ENCODE results near the gene ZNF680.
A peak's percentile ranks its signal among the peaks of the same experiment; 100 is the strongest.
"Not testable (repeated sequence)": the region's sequence is repeated elsewhere in the genome, so short reads cannot be mapped to it uniquely, and the experiment has no call there.

ZNF680 gene

DNA sequence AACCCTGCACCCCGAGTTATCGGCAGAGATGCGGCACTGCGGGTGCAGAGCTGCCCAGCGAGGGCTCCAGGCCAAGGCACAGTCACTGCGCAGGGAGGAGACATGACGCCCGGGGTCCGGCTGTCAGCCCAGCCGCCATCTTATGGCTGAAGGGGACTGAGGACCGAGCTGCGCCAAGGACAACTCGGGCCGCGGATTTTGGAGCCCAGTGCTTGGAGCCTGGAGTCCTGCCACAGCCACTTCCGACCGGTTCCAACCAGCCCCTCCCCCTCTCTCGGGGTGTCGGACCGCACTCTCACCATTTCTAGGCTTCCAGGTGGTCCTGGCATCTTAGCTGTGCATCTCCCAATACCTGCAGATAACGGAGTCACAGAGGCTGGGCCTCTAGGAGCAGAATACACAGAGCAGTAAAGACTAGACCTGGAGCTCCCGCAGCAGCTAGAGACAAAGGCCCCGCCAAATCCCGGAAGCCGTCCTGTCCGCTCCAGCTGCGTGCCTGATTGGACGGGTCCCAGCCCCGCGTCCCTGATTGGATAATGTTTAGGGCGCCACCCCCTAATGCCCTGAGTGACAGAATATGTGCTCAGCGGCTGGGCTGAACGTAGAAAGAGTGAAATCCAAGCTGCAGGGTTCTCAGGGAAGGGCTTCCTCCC lies at the start of gene ZNF680:
Gene ZNF680, minus strand, starts transcription at position 446 of the 653 bp plus-strand sequence. Its CDS starts 117 bp downstream, at position 329.
- peak; percentile 56 to 81 for DNase-seq (ENCODE audit: low read depth in 2 of 2, low spot score in 1 of 2)

DNA sequence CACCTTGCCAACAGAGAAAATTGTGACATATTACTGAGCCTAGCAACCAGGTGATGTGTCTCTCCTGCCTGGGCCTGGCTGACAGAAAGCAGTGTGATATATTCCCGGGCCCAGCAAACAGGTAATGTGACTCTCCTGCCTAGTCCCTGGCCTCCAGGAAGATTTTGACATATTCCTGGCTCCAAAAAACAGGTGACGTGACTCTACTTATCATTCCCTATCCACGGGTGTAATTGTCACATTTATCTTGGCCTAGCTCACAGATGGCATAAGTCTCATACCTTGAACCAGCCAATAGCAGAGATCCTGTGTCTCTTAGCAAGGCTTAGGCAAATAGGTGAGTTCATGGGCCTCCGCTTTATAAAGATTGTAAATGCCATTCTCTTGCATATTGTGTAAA lies 49.6 kb upstream of the ZNF680 start:
- no peak for DNase-seq (ENCODE audit: low read depth in 2 of 2, low spot score in 1 of 2)

DNA sequence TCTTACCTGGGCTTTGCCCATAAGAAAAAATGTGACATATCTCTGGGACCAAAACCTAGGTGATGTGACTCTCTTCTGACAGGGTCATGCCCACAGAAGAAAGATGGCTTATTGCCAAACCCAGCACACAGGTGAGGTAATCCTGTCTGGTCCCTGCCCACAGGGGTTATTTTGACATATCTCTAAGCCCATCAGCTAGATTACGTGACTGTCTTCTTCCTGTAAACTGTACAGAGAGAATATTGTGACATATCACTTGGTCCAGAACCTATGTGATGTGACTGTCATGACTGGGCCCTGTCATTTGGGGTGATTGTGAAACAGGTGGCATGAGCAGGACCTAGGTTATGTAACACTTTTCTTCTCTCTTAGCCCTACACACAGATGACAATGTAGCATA lies 48.8 kb upstream of the ZNF680 start:
- DNase-seq (ENCODE audit: low read depth in 2 of 2, low spot score in 1 of 2), result no peak

DNA sequence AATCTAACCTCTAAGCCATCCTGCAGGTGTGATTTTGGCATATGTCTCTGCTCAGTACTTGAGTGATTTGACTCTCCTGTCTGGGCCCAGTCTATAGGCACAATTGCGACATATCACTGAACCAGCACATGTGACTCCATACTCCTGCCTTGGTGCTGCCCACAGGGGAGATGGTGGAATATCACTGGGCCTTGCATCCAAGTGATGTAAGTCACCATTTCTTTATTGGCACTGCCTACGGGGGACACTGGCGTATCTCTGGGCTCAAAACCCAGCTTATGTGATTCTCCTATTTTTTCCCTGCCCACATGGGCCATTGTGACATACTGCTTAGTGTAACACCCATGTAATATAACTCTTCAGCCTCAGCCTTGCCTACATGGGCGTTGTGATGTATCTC lies 48.1 kb upstream of the ZNF680 start:
- DNase-seq (ENCODE audit: low read depth in 2 of 2, low spot score in 1 of 2), result no peak

DNA sequence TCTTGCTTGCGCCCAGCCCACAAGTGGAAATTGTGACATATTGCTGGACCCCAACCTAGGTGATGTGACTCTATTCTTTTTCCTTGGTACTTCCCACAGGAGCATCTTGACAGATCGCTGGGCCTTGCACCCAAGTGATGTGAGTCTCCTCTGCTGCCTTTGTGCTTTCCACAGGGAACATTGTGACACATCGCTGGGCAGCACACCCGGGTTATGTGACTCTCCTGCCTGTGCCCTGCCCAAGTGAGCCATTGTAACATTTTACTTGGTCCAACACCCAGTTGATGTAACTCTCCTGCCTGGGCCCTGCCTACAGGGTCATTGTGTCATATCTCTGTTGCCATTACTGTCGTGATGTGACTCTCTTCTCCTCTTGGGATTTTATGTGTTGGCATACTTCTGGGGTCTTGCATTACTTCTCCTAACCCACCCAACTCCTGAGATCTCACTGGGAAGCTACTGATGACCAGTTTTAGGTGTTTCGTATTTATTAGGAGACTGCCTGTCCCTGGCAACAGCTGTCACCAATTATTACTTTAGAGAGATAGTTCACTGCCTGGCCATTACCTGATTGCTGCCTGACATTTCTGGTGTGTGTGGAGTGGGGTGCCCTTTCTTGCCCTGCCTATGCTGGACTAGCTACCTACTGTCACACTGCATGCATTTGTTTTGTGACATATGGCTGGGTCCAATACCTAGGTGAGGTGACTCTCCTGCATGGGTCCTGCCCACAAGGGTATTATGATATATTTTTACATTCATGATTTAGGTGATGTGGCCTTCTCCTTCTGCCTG lies 45.4 kb upstream of the ZNF680 start:
- no peak for DNase-seq (ENCODE audit: low read depth in 2 of 2, low spot score in 1 of 2)

DNA sequence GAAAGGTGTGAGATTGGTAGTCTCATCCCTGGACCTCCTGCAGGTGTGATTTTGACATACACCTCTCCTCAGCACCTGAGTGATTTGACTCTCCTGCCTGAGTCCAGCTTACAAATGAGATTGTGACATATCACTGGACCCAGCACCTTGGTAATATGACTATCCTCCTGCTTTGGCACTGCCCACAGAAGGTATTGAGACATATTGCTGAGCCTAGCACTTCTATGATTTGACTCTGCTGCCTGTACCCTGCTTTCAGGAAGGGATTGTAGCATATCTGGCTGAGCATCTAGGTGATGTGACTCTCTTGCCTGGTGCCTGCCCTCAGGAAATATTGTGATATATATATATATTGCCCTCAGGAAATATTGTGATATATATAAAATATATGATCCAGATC lies 43.5 kb upstream of the ZNF680 start:
- no peak for DNase-seq (ENCODE audit: low read depth in 2 of 2, low spot score in 1 of 2)

DNA sequence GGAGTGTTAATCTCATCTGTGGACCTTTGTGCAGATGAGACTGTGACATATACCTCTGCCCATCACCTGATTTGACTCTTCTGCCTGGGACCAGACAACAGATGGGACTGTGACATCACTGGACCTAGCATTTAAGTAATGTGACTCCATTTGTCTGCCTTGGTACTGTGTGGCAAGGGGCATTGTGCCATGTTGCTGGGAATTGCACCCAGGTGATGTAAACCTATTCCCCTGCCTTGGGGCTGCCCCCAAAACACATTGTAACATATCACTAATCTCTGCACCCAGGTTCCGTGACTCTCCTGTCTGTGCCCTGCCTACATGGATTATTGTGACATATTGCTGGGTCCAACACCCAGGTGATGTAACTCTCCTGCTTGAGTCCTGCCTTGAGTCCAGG lies 40.4 kb upstream of the ZNF680 start:
- no peak for DNase-seq (ENCODE audit: low read depth in 2 of 2, low spot score in 1 of 2)

DNA sequence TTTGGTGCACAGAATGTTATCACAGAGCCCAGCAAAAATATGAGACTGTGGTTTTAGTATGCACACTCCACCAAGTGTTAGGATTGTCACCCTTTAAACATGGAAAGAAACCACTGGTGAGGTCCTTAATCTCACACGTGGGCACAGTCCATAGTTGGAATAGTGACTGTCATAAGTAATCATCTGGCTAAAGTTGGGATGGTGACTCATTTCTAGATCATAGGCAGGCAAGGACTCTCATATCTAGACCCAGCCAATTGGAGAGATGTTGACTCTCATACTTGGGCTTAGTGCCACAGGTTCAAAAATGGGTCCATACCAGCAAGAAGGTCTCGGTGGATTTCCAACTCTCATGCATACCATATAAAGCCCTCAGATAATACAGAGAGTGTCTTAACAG lies 39.6 kb upstream of the ZNF680 start:
- no peak for DNase-seq (ENCODE audit: low read depth in 2 of 2, low spot score in 1 of 2)

DNA sequence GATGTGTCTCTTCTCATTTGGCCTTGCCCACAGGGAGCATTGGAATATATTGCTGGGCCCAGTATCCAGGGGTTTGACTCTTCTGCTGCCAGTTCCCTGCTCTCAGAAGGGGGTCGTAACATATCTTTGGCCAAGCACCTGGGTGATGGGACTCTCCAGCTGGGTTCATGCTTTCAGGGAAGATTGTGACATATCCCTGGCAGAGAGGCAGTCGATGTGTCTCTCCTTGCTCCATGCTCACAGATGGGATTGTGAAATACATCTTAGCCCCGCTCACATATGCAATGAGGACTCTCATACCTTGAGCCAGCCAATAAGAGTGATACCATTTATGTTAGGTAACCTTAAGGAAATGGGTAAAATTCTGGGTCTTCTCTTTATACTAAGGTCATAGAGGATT lies 39.2 kb upstream of the ZNF680 start:
- DNase-seq (ENCODE audit: low read depth in 2 of 2, low spot score in 1 of 2), result no peak

DNA sequence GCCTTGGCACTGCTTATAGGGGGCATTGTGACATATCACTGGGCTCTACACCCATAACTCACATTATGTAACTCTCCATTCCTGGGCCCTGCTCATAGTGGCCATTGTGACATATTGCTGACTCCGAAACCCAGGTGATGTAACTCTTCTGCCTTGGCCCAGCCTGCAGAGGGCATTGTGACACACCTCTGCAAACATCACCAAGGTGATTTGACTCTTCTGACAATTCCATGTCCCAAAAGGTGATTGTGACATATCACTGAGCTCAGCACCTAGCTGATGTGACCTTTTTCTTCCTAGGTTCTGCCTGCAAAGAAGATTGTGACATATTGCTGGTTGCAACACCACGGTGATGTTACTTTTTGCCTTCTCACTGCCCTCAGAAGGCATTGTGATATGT lies 36.5 kb upstream of the ZNF680 start:
- DNase-seq (ENCODE audit: low read depth in 2 of 2, low spot score in 1 of 2), result no peak

DNA sequence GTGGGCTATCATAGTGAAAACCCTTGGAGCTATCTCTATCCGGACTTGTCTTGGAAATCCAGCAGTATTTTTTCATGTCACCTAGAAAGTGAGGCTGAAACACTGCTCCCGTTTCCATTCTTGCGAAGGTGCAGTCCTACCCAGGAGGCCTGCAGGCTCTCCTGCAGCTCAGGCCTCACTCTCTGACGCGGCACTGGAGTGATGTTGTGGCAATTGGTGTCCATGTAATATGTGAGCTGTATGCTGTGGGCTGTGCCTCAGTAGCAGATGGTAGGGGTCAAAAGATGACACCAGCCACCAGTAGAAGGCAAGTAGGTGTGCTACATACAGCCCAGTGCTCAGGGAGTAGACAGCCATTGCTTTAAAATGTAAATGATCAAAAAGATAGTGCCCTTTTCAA lies 28.1 kb upstream of the ZNF680 start:
- DNase-seq (ENCODE audit: low read depth in 2 of 2, low spot score in 1 of 2), result no peak

DNA sequence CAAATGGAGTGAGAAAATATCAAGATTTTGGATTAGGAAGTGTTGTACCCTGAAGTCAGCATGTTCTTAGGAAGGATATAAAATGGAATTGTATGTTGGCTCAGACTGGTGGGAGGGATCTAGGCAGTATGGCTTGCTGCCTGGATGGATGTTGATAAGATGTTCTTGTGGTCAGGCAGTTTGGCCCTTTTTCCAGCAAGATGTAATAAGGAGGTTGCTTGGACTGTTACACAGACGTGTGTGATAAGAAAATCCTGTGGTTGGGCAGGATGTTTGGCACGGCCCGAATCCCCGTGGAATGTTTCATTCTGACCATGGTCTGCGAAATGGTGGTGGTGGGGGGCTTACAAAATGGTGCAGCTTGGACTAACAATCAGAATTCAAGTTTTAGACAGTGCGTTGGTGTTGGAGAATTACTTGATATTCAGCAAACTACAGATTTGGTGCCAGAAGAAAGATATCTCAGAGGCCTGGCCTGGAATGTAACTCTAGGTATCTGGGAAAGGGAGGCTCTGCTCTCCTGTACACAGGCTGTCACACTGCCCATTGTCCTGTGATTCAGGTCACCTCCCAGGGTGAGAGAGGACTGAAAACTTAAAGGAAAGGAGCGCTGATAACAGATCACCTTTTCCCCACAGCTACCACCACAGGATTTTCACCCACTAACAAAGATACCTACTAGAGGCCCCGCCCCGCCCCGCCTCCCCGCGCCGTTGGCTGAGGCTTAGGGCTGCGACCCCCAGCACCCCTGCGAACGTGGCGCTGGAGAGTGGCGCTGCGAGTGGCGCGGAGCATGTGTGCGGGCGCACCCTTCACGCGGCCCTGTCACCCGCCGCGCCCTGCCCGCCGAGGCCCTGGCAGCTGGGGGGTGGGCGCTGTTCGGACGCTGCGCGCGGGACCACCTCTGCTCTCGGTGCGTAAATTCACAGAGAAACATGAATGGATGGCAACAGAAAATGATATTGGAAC lies 19.3 kb upstream of the ZNF680 start:
- no peak for DNase-seq (ENCODE audit: low read depth in 2 of 2, low spot score in 1 of 2)

DNA sequence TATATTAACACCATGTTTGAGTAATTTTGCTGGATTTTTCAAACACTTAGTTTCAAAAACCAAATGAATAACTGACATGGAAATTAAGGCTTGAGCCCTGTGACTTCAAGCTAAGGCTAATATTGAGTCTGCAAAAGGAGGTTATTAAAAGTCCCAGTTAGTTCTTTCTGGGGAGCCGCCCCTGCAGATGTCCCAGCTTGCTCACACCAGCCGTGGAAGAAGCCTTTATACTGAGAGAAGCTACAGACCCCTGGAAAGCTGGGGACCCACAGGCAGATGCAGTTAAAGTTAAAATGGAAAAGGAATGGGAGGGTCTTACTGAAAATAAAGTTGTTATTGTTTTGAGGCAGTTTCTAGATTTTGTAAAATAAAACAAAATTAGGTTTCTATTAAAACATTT lies 18.5 kb upstream of the ZNF680 start:
- no peak for DNase-seq (ENCODE audit: low read depth in 2 of 2, low spot score in 1 of 2)

DNA sequence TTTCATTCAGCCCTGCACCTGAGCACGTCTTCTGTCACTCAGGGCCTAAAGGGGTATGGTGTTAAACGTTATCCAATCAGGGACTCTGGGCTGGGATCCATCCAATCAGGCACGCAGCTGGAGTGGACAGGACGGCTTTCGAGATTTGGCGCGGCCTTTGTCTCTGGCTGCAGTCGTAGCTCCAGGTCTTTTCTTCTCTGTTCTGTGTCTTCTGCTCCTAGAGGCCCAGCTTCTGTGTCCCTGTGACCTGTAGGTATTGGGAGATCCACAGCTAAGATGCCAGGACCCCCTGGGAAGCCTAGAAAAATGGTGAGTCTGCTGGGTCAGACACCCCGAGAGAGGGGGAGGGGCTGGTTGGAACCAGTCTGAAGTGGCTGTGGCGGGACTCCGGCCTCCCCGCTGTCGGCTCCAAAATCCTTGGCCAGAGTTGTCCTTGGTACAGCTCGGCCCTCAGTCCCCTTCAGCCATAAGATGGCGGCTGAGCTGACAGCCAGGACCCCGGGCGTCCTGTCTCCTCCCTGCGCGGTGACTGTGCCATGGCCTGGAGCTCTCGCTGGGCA lies 11.7 kb upstream of the ZNF680 start:
- no peak for DNase-seq (ENCODE audit: low read depth in 2 of 2, low spot score in 1 of 2)

DNA sequence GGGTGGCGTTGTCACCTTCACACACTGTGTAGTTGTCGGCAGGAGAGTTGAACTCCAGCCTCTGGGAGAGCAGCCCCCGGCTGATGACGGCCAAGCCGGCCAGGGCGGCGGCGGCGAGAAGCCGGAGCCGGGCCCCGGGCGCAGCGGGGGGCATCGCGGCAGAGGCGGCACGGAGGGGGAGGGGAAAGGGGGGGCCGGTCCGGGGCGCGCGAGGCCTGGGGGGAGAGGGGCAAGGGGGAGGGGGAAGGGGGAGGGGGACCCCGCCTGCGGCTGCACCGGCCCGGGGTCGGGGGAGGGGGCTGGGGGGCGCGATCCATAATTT lies 7.4 kb upstream of the ZNF680 start:
- not testable (repeated sequence) for DNase-seq (ENCODE audit: low read depth in 2 of 2, low spot score in 1 of 2)

DNA sequence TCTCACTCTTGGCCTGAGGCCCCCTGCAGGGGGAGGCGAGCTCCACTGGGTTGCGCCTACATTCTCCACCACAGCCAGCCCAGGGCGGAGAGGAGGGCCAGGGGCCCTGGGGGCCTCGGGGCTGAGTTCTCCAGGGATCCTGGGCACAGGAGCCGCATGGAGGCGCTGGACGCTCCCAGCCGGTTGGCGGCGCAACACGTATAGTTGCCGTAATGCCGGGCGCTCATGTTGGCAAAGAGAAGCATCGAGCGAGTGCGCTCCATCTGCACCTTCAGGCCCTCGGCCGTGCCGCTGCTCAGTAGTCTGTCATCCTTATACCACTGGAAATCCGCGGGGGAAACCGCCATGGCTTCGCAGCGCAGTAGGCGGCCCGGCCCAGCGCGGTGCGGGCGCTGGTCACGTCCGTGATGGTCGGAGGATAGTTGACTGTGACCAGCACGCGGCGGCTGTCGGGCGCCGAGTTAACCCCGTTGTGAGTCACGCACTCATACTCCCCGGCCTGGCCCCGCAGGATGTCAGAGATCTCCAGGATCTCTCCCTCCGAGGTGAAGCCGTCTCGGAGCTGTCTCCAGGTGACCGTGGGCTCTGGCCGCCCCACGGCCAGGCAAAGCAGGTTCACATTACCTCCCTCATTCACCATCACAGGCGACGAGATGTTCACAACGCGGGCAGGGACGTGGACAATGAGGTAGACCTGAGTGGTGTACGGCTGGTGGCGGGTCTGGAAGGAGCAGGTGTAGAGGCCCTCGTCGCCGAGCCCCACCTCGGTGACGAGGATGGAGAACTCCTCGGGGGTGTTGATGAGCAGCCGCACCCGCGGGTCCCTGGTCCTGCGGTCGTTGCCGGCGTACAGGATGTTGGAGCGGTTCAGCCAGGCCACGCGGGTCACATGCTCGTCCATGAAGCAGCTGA lies 6.8 kb upstream of the ZNF680 start:
- DNase-seq (ENCODE audit: low read depth in 2 of 2, low spot score in 1 of 2), result peak in 1 of 2 donors; percentile 15

DNA sequence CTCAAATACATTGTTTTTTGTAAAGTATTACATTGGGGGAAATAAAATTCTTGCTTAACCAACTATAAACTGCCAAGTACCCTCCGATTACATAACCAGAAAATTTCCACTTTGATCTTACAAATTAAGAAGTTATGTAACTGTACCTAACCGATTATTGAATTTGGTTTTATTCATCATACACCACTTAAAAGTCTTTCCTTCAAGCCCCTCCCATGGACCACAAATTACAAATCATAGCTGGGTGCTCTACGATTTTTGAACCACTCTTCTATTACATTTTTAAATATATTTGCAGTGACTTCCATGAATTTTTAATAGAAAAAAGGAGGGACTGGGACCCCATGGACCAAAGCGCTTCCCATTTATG lies 630 bp downstream of the ZNF680 start:
- DNase-seq (ENCODE audit: low read depth in 2 of 2, low spot score in 1 of 2), result no peak

DNA sequence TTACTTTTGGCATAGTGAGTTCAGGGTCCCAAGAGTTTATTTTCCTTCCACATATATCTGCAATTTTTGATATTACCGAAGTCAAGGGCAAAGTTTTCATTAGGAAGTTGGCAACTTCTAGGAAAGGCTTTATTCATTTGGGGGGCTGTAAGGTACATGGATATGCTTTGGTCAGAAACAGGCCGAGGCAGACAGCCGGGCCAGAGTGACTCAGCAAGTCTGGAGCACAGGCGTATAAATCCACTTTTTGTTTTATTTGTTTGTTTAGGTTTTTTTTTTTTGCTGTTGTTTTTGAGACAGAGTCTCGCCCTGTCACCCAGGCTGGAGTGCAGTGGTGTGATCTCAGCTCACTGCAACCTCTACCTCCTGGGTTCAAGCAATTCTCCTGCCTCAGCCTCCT lies 3.7 kb downstream of the ZNF680 start:
- no peak for DNase-seq (ENCODE audit: low read depth in 2 of 2, low spot score in 1 of 2)

DNA sequence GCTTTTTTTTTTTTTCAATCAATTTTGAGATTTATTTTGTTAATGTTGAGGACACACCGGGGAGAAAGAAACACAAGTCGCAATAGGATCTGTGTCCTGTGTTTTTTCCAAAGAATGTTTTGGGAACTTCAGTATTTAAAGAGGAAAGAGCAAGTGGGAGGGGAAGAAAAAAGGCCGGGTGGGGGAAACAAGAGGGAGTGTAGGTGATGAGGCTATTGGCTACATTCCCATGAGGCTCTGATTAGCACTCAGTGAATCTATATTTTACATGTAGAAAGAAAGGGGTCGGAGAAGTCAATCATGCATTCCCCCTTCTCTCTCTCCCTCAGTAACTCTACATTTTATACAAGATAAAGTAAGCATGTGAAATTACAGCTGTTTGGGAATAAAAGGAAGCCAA lies 4.1 kb downstream of the ZNF680 start:
- no peak for DNase-seq (ENCODE audit: low read depth in 2 of 2, low spot score in 1 of 2)

DNA sequence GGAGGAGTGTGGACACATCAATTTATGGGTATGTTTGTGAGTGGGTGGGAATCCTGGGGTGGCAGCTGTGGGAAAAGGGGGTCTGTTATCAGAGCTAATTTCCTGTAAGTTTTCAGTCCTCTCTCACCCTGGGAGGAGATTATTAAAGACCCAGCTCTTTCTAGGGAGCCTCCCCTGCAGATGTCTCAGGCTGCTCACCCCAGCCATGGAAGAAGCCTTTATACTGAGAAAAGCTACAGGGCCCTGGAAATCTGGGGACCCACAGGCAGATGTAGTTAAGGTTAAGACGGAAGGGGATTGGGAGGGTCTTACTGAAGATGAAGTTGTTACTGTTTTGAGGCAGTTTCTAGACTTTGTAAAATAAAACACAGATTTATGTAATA lies 4.6 kb downstream of the ZNF680 start:
- DNase-seq (ENCODE audit: low read depth in 2 of 2, low spot score in 1 of 2), result no peak

All from stimulated activated CD8-positive, alpha-beta memory T cell treated with anti-CD3 and anti-CD28 coated beads, Interleukin-4, amount 100 ng/mL, for 1 hour (primary cell).